Upper lobe of left lung (tissue), 6 donors: ENCODE results near the gene APOA5. TPM values are rescaled to one million over a fixed set of nuclear protein-coding genes. Genes with fewer than 3 reads are reported as not detected.
A peak's percentile ranks its signal among the peaks of the same experiment; 100 is the strongest.

Experiments
- ATAC-seq, 2 donors: fragments of 200-7000 bp; cut with Tn5 transposase; one replicate each; pipeline ENCODE4 v1.9.1; 2022; ENCODE audit warnings: mild to moderate bottlenecking in 2 of 2, moderate library complexity in 2 of 2; ENCODE audit not compliant: low FRiP score in 2 of 2
- DNase-seq, 2 donors: peaks; one replicate each; pipeline ENCODE4 v3.0.0-alpha.2; 2019 to 2020
- H3K27ac ChIP-seq, 4 donors: fragments of 200-600 bp; sonication (generic); one replicate each; pipeline ENCODE4 v1.5.1; 2016 to 2019
- H3K27me3 ChIP-seq, 4 donors: fragments of 200-600 bp; sonication (generic); one replicate each; pipeline ENCODE4 v1.5.1; 2017 to 2019
- H3K36me3 ChIP-seq, 4 donors: fragments of 200-600 bp; sonication (generic); one replicate each; pipeline ENCODE4 v1.5.1; 2016 to 2019
- H3K4me1 ChIP-seq, 4 donors: fragments of 200-600 bp; sonication (generic); one replicate each; pipeline ENCODE4 v1.5.1; 2018 to 2019
- H3K4me3 ChIP-seq, 4 donors: fragments of 200-600 bp; sonication (generic); one replicate each; pipeline ENCODE4 v1.5.1; 2017 to 2019; ENCODE audit warnings: mild to moderate bottlenecking in 2 of 4, moderate library complexity in 1 of 4
- H3K9me3 ChIP-seq, 4 donors: fragments of 200-600 bp; sonication (generic); one replicate each; pipeline ENCODE4 v1.5.1; 2018 to 2019
- CTCF ChIP-seq, 6 experiments: fragments of 450-650 bp in 4 of 6; fragments of 200-600 bp in 2 of 6; sonication (generic) in 2 of 6; IDR thresholded peaks; one replicate each; pipeline ENCODE4 v1.5.1; 2016 to 2019; ENCODE audit warnings: antibody characterized with exemption in 6 of 6
- EP300 ChIP-seq, 4 donors: sonication (generic); formaldehyde crosslinking; IDR thresholded peaks; one replicate each; pipeline ENCODE4 v1.5.1; 2017; ENCODE audit warnings: antibody characterized with exemption in 4 of 4, control low read depth in 2 of 4
- POLR2A ChIP-seq, 4 donors: fragments of 450-650 bp; IDR thresholded peaks; one replicate each; pipeline ENCODE4 v1.5.1; 2016 to 2017; ENCODE audit warnings: antibody characterized with exemption in 4 of 4, mild to moderate bottlenecking in 2 of 4
- POLR2AphosphoS5 ChIP-seq, 2 donors: sonication (generic); formaldehyde crosslinking; IDR thresholded peaks; one replicate each; pipeline ENCODE4 v1.5.1; 2017; ENCODE audit warnings: antibody characterized with exemption in 2 of 2
- WGBS, 2 donors: methylation state at CpG; one replicate each; pipeline ENCODE4 v1.1.5; 2017 to 2018; 5-methylcytosine and 5-hydroxymethylcytosine counted together
- total RNA-seq, 6 donors: library from RNA; depleted of rRNA in 4 of 6; stranded (reverse); fragments of >200 nt in 4 of 6; gene quantifications; one replicate each; pipeline versions ENCODE4 v1.1.0 to v1.2.1, GENCODE V29; 2016 to 2021
- donor health status: DM: no; HTN: no; CAD: no; lungs with moderate emphysema.
- donor health status: DM: no; HTN: yes; CAD: no; lungs with severe emphysema.

The APOA5 gene
- total RNA-seq, 6 donors from 2014 or later = 0.20 to 0.57 TPM; not detected in 4

GRCh38 chr11:116833816-116834534 is 42.3 kb upstream of the APOA5 start:
- TF ChIP-seq EP300 (IDR thresholded peaks at IDR 0.05) (no peak), POLR2A (IDR thresholded peaks at IDR 0.05) (no peak), CTCF (IDR thresholded peaks at IDR 0.05) (no peak), POLR2AphosphoS5 (IDR thresholded peaks at IDR 0.05) (no peak)
- Histone ChIP-seq H3K27ac (peak overlapping the region in 1 of 4 donors; percentile 94), H3K36me3 (no peaks in the 10 kb centered on the region), H3K9me3 (no peaks in the 10 kb centered on the region), H3K4me1 (peaks cover 27 to 41% (median 34%) of the 10 kb centered on the region in 4 donors), H3K27me3 (no peaks in the 10 kb centered on the region), H3K4me3 (no peak overlapping the region)
- 90 to 95% methylated on average over 9 to 14 of the region's 14 CpGs for WGBS, 2 donors
- DNase-seq (no peak), ATAC-seq (no peak)

- no peak overlapping the region for H3K27ac ChIP-seq
- no peaks in the 10 kb centered on the region for H3K36me3 ChIP-seq
- no peaks in the 10 kb centered on the region for H3K27me3 ChIP-seq
- peaks cover 27 to 41% (median 34%) of the 10 kb centered on the region in 4 donors for H3K4me1 ChIP-seq
- DNase-seq = no peak
- no peaks in the 10 kb centered on the region for H3K9me3 ChIP-seq
- no peak overlapping the region for H3K4me3 ChIP-seq
- 91% methylated on average over 8 to 10 of the region's 10 CpGs for WGBS, 2 donors
- TF ChIP-seq POLR2A (IDR thresholded peaks at IDR 0.05) = no peak
- no peak for TF ChIP-seq POLR2AphosphoS5 (IDR thresholded peaks at IDR 0.05)
- TF ChIP-seq EP300 (IDR thresholded peaks at IDR 0.05) = no peak
- no peak for TF ChIP-seq CTCF (IDR thresholded peaks at IDR 0.05)
- ATAC-seq = no peak
Measured at GRCh38 chr11:116833491-116833815, 41.8 kb upstream of the APOA5 start.

DNA sequence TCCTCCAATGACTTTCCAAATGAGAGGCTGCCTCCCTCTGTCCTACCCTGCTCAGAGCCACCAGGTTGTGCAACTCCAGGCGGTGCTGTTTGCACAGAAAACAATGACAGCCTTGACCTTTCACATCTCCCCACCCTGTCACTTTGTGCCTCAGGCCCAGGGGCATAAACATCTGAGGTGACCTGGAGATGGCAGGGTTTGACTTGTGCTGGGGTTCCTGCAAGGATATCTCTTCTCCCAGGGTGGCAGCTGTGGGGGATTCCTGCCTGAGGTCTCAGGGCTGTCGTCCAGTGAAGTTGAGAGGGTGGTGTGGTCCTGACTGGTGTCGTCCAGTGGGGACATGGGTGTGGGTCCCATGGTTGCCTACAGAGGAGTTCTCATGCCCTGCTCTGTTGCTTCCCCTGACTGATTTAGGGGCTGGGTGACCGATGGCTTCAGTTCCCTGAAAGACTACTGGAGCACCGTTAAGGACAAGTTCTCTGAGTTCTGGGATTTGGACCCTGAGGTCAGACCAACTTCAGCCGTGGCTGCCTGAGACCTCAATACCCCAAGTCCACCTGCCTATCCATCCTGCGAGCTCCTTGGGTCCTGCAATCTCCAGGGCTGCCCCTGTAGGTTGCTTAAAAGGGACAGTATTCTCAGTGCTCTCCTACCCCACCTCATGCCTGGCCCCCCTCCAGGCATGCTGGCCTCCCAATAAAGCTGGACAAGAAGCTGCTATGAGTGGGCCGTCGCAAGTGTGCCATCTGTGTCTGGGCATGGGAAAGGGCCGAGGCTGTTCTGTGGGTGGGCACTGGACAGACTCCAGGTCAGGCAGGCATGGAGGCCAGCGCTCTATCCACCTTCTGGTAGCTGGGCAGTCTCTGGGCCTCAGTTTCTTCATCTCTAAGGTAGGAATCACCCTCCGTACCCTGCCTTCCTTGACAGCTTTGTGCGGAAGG is 40.9 kb upstream of the APOA5 start:
- Histone ChIP-seq H3K27me3 (no peaks in the 10 kb centered on the region), H3K9me3 (no peaks in the 10 kb centered on the region), H3K27ac (no peak overlapping the region), H3K4me3 (no peak overlapping the region), H3K36me3 (no peaks in the 10 kb centered on the region), H3K4me1 (peaks cover 27 to 38% (median 33%) of the 10 kb centered on the region in 4 donors)
- peak in 1 of 6 experiments; percentile 13 for TF ChIP-seq CTCF (IDR thresholded peaks at IDR 0.05)
- TF ChIP-seq POLR2AphosphoS5 (IDR thresholded peaks at IDR 0.05) = no peak
- no peak for ATAC-seq
- peak in 1 of 2 donors; percentile 40 for DNase-seq
- 84 to 87% methylated on average over 9 to 12 of the region's 13 CpGs for WGBS, 2 donors

DNA sequence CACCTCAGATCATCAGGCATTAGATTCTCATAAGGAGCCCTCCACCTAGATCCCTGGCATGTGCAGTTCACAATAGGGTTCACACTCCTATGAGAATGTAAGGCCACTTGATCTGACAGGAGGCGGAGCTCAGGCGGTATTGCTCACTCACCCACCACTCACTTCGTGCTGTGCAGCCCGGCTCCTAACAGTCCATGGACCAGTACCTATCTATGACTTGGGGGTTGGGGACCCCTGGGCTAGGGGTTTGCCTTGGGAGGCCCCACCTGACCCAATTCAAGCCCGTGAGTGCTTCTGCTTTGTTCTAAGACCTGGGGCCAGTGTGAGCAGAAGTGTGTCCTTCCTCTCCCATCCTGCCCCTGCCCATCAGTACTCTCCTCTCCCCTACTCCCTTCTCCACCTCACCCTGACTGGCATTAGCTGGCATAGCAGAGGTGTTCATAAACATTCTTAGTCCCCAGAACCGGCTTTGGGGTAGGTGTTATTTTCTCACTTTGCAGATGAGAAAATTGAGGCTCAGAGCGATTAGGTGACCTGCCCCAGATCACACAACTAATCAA is 40.2 kb upstream of the APOA5 start:
- WGBS, 2 donors = 83 to 91% methylated on average over 3 to 7 of the region's 7 CpGs
- DNase-seq (no peak), ATAC-seq (no peak)
- H3K9me3 ChIP-seq = no peaks in the 10 kb centered on the region
- H3K4me3 ChIP-seq = no peak overlapping the region
- peaks cover 24 to 31% (median 29%) of the 10 kb centered on the region in 4 donors for H3K4me1 ChIP-seq
- no peak overlapping the region for H3K27ac ChIP-seq
- no peaks in the 10 kb centered on the region for H3K27me3 ChIP-seq
- TF ChIP-seq EP300 (IDR thresholded peaks at IDR 0.05) = no peak
- no peak for TF ChIP-seq POLR2A (IDR thresholded peaks at IDR 0.05)
- TF ChIP-seq POLR2AphosphoS5 (IDR thresholded peaks at IDR 0.05) = no peak
- no peak for TF ChIP-seq CTCF (IDR thresholded peaks at IDR 0.05)
- H3K36me3 ChIP-seq = no peaks in the 10 kb centered on the region
